ENCODE measurements around the gene PPP2R3C. TPM values are rescaled to one million over a fixed set of nuclear protein-coding genes. Genes with fewer than 3 reads are reported as not detected.
"Not testable (repeated sequence)": the region's sequence is repeated elsewhere in the genome, so short reads cannot be mapped to it uniquely, and the experiment has no call there.

The PPP2R3C gene
- total RNA-seq, 1 experiment from 2014 or later, result 15.2 TPM

DNA sequence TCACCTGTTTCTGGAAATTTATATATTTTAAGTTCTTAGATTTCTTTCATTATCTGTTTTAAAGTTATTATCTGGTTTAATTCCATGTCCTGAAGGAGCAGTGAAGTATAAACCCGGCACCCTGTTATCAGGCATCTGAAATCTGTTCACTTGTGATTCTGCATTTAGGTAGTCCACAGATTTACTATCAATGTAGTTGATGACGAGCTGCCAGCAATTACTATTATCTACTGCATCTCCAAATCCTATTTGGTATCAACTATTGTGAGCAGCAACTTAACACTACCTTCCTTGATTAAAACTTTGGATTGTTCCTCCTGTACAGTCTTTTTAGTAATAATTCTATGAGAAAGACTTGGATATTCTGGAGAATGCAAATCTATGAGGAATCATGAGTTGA lies 36.7 kb upstream of the PPP2R3C start:
- Histone ChIP-seq H4K20me1 (ENCODE audit: low read length) (no peaks in the 10 kb centered on the region), H3K79me2 (ENCODE audit: low read length) (0 out of 2 replicates have a peak, but pooled peaks cover 7% of the 10 kb centered on the region), H3K9me3 (ENCODE audit: low read length) (no peaks in the 10 kb centered on the region), H3F3A (ENCODE audit: low read length, unreplicated experiment) (peaks cover 5% of the 10 kb centered on the region), H2AFZ (ENCODE audit: low read length) (no peak overlapping the region), H3K4me2 (ENCODE audit: low read length) (no peak overlapping the region), H3K9me2 (replicated peaks; ENCODE audit: low read length) (no peaks in the 10 kb centered on the region), H3K27me3 (ENCODE audit: low read length) (no peaks in the 10 kb centered on the region), H3K4me3 (ENCODE audit: low read length) (no peak overlapping the region), H3K36me3 (ENCODE audit: low read depth, low read length) (no peaks in the 10 kb centered on the region; the same call in 1 of the 2 replicates), H3K9ac (ENCODE audit: low read length) (no peak overlapping the region), H3K4me1 (ENCODE audit: insufficient read depth, low read length) (peaks cover 42% of the 10 kb centered on the region), H3K27ac (ENCODE audit: low read length) (no peak overlapping the region)
- ATAC-seq (no peak), DNase-seq (no peak)
- ChIA-PET POLR2A (ENCODE audit: unreplicated experiment) (no interaction called here), CTCF (no interaction called here)
- TF ChIP-seq, protein P1, sequence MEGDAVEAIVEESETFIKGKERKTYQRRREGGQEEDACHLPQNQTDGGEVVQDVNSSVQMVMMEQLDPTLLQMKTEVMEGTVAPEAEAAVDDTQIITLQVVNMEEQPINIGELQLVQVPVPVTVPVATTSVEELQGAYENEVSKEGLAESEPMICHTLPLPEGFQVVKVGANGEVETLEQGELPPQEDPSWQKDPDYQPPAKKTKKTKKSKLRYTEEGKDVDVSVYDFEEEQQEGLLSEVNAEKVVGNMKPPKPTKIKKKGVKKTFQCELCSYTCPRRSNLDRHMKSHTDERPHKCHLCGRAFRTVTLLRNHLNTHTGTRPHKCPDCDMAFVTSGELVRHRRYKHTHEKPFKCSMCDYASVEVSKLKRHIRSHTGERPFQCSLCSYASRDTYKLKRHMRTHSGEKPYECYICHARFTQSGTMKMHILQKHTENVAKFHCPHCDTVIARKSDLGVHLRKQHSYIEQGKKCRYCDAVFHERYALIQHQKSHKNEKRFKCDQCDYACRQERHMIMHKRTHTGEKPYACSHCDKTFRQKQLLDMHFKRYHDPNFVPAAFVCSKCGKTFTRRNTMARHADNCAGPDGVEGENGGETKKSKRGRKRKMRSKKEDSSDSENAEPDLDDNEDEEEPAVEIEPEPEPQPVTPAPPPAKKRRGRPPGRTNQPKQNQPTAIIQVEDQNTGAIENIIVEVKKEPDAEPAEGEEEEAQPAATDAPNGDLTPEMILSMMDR (conservative IDR thresholded peaks at IDR 0.05; ENCODE audit: low read depth, low read length), result no peak
- TF ChIP-seq EZH2phosphoT487 (IDR thresholded peaks at IDR 0.05; ENCODE audit: borderline replicate concordance, low read length), result no peak
- no peak for TF ChIP-seq EZH2 (IDR thresholded peaks at IDR 0.05; ENCODE audit: low read length, unreplicated experiment)
- BruUV-seq (replicated peaks), result no TSS peak
- intact Hi-C loops (cut with micrococcal nuclease), result loop anchor here (5.0 kb wide), 1 partner anchor 54 kb away; no protein-coding TSS in a partner anchor

- H3K4me3 ChIP-seq (ENCODE audit: low read length), result no peak overlapping the region
- no peaks in the 10 kb centered on the region; the same call in 1 of the 2 replicates for H3K36me3 ChIP-seq (ENCODE audit: low read depth, low read length)
- no TSS peak for BruUV-seq (replicated peaks)
- H3F3A ChIP-seq (ENCODE audit: low read length, unreplicated experiment), result peaks cover 5% of the 10 kb centered on the region
- H3K9me2 ChIP-seq (replicated peaks; ENCODE audit: low read length), result no peaks in the 10 kb centered on the region
- peak; percentile 27 for DNase-seq
- peak overlapping the region; percentile 39 for H3K9ac ChIP-seq (ENCODE audit: low read length)
- H3K79me2 ChIP-seq (ENCODE audit: low read length), result no peaks in the 10 kb centered on the region
- POLR2A ChIA-PET (ENCODE audit: unreplicated experiment), result interaction anchor here (0.6 to 0.7 kb wide), 2 partner anchors 44 to 136 kb away, joined by 6 to 8 read pairs; partner anchors contain the start of gene PSMA6
- H3K27me3 ChIP-seq (ENCODE audit: low read length), result no peaks in the 10 kb centered on the region
- ATAC-seq, result peak; percentile 4
- CTCF ChIA-PET, result interaction anchor here (0.5 to 0.6 kb wide), 3 partner anchors 11 to 121 kb away, joined by 3 to 4 read pairs (median 4); no protein-coding TSS in a partner anchor
- H3K9me3 ChIP-seq (ENCODE audit: low read length), result no peaks in the 10 kb centered on the region
- peak overlapping the region; percentile 56 for H3K27ac ChIP-seq (ENCODE audit: low read length)
- peaks cover 28% of the 10 kb centered on the region for H3K4me1 ChIP-seq (ENCODE audit: insufficient read depth, low read length)
- intact Hi-C loops (cut with micrococcal nuclease), result loop anchor here (5.0 kb wide), 1 partner anchor 56 kb away; no protein-coding TSS in a partner anchor
- no peaks in the 10 kb centered on the region for H4K20me1 ChIP-seq (ENCODE audit: low read length)
- TF ChIP-seq, protein P1 (conservative IDR thresholded peaks at IDR 0.05; ENCODE audit: low read depth, low read length), result no peak
- TF ChIP-seq EZH2 (IDR thresholded peaks at IDR 0.05; ENCODE audit: low read length, unreplicated experiment) (no peak), EZH2phosphoT487 (IDR thresholded peaks at IDR 0.05; ENCODE audit: borderline replicate concordance, low read length) (no peak)
- H3K4me2 ChIP-seq (ENCODE audit: low read length), result peak overlapping the region; percentile 42
- H2AFZ ChIP-seq (ENCODE audit: low read length), result no peak overlapping the region; the same call in 1 of the 2 replicates
Measured at GRCh38 chr14:35155962-35156361, 34.2 kb upstream of the PPP2R3C start.

GRCh38 chr14:35154016-35154415 lies 32.2 kb upstream of the PPP2R3C start:
- intact Hi-C loops (cut with micrococcal nuclease), result no loop called here
- DNase-seq (no peak), ATAC-seq (no peak; the same call in 1 of the 2 replicates)
- no peaks in the 10 kb centered on the region for H3K27me3 ChIP-seq (ENCODE audit: low read length)
- H3K36me3 ChIP-seq (ENCODE audit: low read depth, low read length), result no peaks in the 10 kb centered on the region; the same call in 1 of the 2 replicates
- no peaks in the 10 kb centered on the region for H4K20me1 ChIP-seq (ENCODE audit: low read length)
- no peak overlapping the region for H3K4me2 ChIP-seq (ENCODE audit: low read length)
- BruUV-seq (replicated peaks), result no TSS peak
- no peaks in the 10 kb centered on the region for H3F3A ChIP-seq (ENCODE audit: low read length, unreplicated experiment)
- H2AFZ ChIP-seq (ENCODE audit: low read length), result no peak overlapping the region
- no peaks in the 10 kb centered on the region for H3K9me2 ChIP-seq (replicated peaks; ENCODE audit: low read length)
- no peaks in the 10 kb centered on the region for H3K9me3 ChIP-seq (ENCODE audit: low read length)
- TF ChIP-seq, protein P1 (conservative IDR thresholded peaks at IDR 0.05; ENCODE audit: low read depth, low read length), result no peak
- TF ChIP-seq EZH2 (IDR thresholded peaks at IDR 0.05; ENCODE audit: low read length, unreplicated experiment) (no peak), EZH2phosphoT487 (IDR thresholded peaks at IDR 0.05; ENCODE audit: borderline replicate concordance, low read length) (no peak)
- H3K27ac ChIP-seq (ENCODE audit: low read length), result no peak overlapping the region
- H3K4me1 ChIP-seq (ENCODE audit: insufficient read depth, low read length), result peaks cover 12% of the 10 kb centered on the region
- no peak overlapping the region for H3K4me3 ChIP-seq (ENCODE audit: low read length)
- 0 out of 2 replicates have a peak, but pooled peaks cover 2% of the 10 kb centered on the region for H3K79me2 ChIP-seq (ENCODE audit: low read length)
- ChIA-PET POLR2A (ENCODE audit: unreplicated experiment) (no interaction called here), CTCF (no interaction called here)
- no peak overlapping the region for H3K9ac ChIP-seq (ENCODE audit: low read length)

DNA sequence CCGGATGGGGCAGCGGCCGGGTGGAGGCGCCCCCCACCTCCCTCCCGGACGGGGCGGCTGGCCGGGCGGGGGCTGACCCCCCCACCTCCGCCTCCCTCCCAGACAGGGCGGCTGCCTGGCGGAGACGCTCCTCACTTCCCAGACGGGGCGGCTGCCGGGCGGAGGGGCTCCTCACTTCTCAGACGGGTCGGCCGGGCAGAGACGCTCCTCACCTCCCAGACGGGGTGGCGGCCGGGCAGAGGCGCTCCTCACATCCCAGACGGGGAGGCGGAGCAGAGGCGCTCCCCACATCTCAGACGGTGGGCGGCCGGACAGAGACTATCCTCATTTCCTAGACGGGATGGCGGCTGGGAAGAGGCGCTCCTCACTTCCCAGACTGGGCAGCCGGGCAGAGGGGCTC lies 30.7 kb upstream of the PPP2R3C start:
- H3K9me3 ChIP-seq (ENCODE audit: low read length); CTCF ChIA-PET; ATAC-seq; H2AFZ ChIP-seq (ENCODE audit: low read length); H3K9ac ChIP-seq (ENCODE audit: low read length); H3K36me3 ChIP-seq (ENCODE audit: low read depth, low read length); BruUV-seq (replicated peaks); H3K27me3 ChIP-seq (ENCODE audit: low read length); H4K20me1 ChIP-seq (ENCODE audit: low read length); POLR2A ChIA-PET (ENCODE audit: unreplicated experiment); H3K4me3 ChIP-seq (ENCODE audit: low read length); H3K79me2 ChIP-seq (ENCODE audit: low read length); intact Hi-C loops (cut with micrococcal nuclease); H3F3A ChIP-seq (ENCODE audit: low read length, unreplicated experiment); DNase-seq; H3K9me2 ChIP-seq (replicated peaks; ENCODE audit: low read length); H3K4me2 ChIP-seq (ENCODE audit: low read length); H3K27ac ChIP-seq (ENCODE audit: low read length): not testable (repeated sequence)
- H3K4me1 ChIP-seq (ENCODE audit: insufficient read depth, low read length), result peaks cover 11% of the 10 kb centered on the region
